Heart left ventricle (tissue), 16 donors: ENCODE data around the gene THOC6. TPM values are rescaled to one million over a fixed set of nuclear protein-coding genes. Genes with fewer than 3 reads are reported as not detected.
A peak's percentile ranks its signal among the peaks of the same experiment; 100 is the strongest.

Source experiments
- ATAC-seq, 4 donors: fragments of 200-7000 bp; cut with Tn5 transposase; one replicate each; pipeline ENCODE4 v1.9.1; 2020 to 2022; ENCODE audit warnings: moderate library complexity in 4 of 4, mild to moderate bottlenecking in 3 of 4, moderate number of reproducible peaks in 1 of 4
- DNase-seq, 5 donors: peaks; one replicate each; pipeline ENCODE4 v3.0.0-alpha.2; 2020
- H3K27ac ChIP-seq, 12 donors: fragments of 200-600 bp; sonication (generic) in 4 of 12; one replicate each; pipeline versions ENCODE4 v1.5.0 to v1.8.0; 2016 to 2022; ENCODE audit warnings: mild to moderate bottlenecking in 2 of 12
- H3K27me3 ChIP-seq, 9 donors: fragments of 200-600 bp; sonication (generic) in 2 of 9; one replicate each; pipeline versions ENCODE4 v1.5.1 to v1.8.0; 2016 to 2022; ENCODE audit warnings: mild to moderate bottlenecking in 3 of 9
- H3K36me3 ChIP-seq, 9 donors: fragments of 200-600 bp; sonication (generic) in 2 of 9; one replicate each; pipeline versions ENCODE4 v1.5.0 to v1.8.0; 2018 to 2022; ENCODE audit warnings: mild to moderate bottlenecking in 2 of 9
- H3K4me1 ChIP-seq, 12 donors: fragments of 200-600 bp; sonication (generic) in 4 of 12; one replicate each; pipeline versions ENCODE4 v1.5.0 to v1.8.0; 2016 to 2022; ENCODE audit warnings: mild to moderate bottlenecking in 3 of 12
- H3K4me3 ChIP-seq, 12 donors: fragments of 200-600 bp; sonication (generic) in 4 of 12; one replicate each; pipeline versions ENCODE4 v1.5.0 to v1.8.0; 2017 to 2022; ENCODE audit warnings: mild to moderate bottlenecking in 9 of 12, moderate library complexity in 4 of 12
- H3K9me3 ChIP-seq, 12 donors: fragments of 200-600 bp; sonication (generic) in 4 of 12; one replicate each; pipeline versions ENCODE4 v1.5.0 to v1.8.0; 2016 to 2022; ENCODE audit warnings: mild to moderate bottlenecking in 1 of 12
- POLR2A ChIP-seq, 2 donors: fragments of 450-650 bp; IDR thresholded peaks; one replicate each; pipeline ENCODE4 v1.6.1; 2017; ENCODE audit warnings: antibody characterized with exemption in 2 of 2, mild to moderate bottlenecking in 2 of 2, moderate library complexity in 2 of 2
- WGBS, 4 donors: extraction: QIAGEN DNeasy Blood & Tissue Kit in 2 of 4; methylation state at CpG; one replicate each; pipeline versions ENCODE4 v1.1.5 to v1.1.7; 2013 to 2018; 5-methylcytosine and 5-hydroxymethylcytosine counted together
- intact Hi-C, 10 donors: fragments of 100-400 bp; cut with DNase I; formaldehyde crosslinking; loops; one replicate each; pipeline versions ENCODE4 v1.11.1 to v1.14.2; 2022
- polyA plus RNA-seq, 2 donors: library from polyadenylated mRNA; stranded (reverse); fragments of 200-250 nt; gene quantifications; one replicate each; pipeline ENCODE4 v1.2.3, GENCODE V29; 2013
- total RNA-seq, 9 donors: library from RNA; depleted of rRNA in 2 of 9; stranded (reverse); fragments of >200 nt in 2 of 9; fragmentation: NEBNext Ultra II Directional in 3 of 9; extraction: Animal tissue kit (Norgen Biotek cat#: 25700) in 3 of 9; gene quantifications; one replicate each; pipeline versions ENCODE4 v1.1.0 to v1.2.4, GENCODE V29; 2016 to 2023
- TF ChIP-seq, protein P1 (sequence below), 12 donors: fragments of 200-600 bp; sonication (generic) in 4 of 12; IDR thresholded peaks; one replicate each; pipeline versions ENCODE4 v1.5.0 to v1.8.0; 2018 to 2022; ENCODE audit warnings: antibody characterized with exemption in 12 of 12, mild to moderate bottlenecking in 5 of 12
- donor health status: ischemic (EF 13 %, LVEDD 7.1; RV severe dilation, severe dysfunction).
- donor health status: healthy with polysubstance abuse.
- donor health status: DM: no; HTN: yes; CAD: no.
- donor health status: DM: no; HTN: no; CAD: no.
- donor health status: ischemic (EF 25% LVEDD 6.9; RV normal size, moderate dysfunction).
- donor health status: ischemic (EF 25% LVEDD 5.7; RV mildly dilated, moderate dysfunction).
- donor health status: healthy.
- donor health status: DM: yes; HTN: yes; CAD: no.
- donor health status: ischemic (EF 35%, LVEDD 5.7; RV mildly dilated, moderate dysfunction).
- donor health status: nonischemic (EF 11% LVEDD 7.7; RV severe dilation, severe dysfunction).
- donor health status: DM: yes; HTN: yes; CAD: no.
- donor health status: PGD.
- donor health status: ischemic (EF 29% LVEDD 5.4; RV normal size, mild dysfunction).
- donor health status: nonischemic (EF 23%, LVEDD 6.1; RV moderate dilation, normal function).

The THOC6 gene
- total and polyA plus RNA-seq, 11 donors = 6.9 to 23.0 (median 10.3) TPM

DNA sequence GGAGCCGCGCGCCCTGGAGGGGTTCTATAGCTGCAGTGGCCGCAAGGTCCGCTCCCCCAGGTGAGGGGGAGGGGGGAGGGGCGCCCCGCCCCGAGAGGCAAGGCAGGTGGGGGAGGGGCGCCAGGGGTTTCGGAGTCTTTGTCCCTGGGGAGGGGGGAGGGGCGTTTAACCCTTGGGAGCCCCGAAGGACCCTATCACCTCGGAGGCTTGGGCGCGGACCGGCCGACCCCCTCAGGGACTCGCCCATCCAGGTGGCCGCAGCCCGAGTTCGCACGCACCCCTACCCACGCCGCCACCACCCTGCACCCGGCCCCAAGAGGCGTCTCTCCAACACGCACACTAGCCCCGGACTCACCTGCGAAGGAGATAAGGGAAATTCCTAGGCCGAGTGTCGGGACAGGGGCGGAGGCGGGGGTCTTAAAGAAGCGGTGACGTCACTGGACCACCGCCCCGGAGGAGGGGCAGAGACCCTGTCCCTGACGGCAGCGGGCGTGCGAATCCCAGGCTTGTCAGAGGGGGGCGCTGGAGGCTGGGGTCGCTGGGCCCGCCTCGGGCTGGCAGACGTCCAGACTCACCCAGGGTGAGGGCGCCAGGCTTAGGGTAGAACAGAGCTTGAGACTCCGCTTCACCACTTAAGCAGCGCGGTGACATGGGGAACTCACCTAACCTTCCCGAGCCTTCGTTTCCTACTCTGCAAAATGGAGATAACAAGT, 5.9 kb upstream of the THOC6 start, which contains the start of gene CLDN6:
TSS of gene CLDN6 (minus strand) at position 390 of the 713 bp plus-strand sequence. CDS start 2,162 bp downstream, outside the sequence.
- H3K9me3 ChIP-seq = no peaks in the 10 kb centered on the region
- TF ChIP-seq, protein P1, sequence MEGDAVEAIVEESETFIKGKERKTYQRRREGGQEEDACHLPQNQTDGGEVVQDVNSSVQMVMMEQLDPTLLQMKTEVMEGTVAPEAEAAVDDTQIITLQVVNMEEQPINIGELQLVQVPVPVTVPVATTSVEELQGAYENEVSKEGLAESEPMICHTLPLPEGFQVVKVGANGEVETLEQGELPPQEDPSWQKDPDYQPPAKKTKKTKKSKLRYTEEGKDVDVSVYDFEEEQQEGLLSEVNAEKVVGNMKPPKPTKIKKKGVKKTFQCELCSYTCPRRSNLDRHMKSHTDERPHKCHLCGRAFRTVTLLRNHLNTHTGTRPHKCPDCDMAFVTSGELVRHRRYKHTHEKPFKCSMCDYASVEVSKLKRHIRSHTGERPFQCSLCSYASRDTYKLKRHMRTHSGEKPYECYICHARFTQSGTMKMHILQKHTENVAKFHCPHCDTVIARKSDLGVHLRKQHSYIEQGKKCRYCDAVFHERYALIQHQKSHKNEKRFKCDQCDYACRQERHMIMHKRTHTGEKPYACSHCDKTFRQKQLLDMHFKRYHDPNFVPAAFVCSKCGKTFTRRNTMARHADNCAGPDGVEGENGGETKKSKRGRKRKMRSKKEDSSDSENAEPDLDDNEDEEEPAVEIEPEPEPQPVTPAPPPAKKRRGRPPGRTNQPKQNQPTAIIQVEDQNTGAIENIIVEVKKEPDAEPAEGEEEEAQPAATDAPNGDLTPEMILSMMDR (IDR thresholded peaks at IDR 0.05) = peak in 4 of 12 donors; percentile 10 to 30 (median 16)
- TF ChIP-seq POLR2A (IDR thresholded peaks at IDR 0.05) = no peak
- 4 to 10% (median 9%) methylated on average over 25 to 52 of the region's 52 CpGs for WGBS, 4 donors
- H3K36me3 ChIP-seq = peaks cover 0 to 5% (median 0%) of the 10 kb centered on the region in 9 donors
- ATAC-seq (no peak), DNase-seq (no peak)
- H3K4me1 ChIP-seq = peaks cover 11 to 44% (median 30%) of the 10 kb centered on the region in 12 donors
- intact Hi-C loops = no loop called here
- peaks cover 14 to 36% (median 24%) of the 10 kb centered on the region in 9 donors for H3K27me3 ChIP-seq
- no peak within 1 kb of the TSS for H3K4me3 ChIP-seq
- no peak within 1 kb of the TSS for H3K27ac ChIP-seq

DNA sequence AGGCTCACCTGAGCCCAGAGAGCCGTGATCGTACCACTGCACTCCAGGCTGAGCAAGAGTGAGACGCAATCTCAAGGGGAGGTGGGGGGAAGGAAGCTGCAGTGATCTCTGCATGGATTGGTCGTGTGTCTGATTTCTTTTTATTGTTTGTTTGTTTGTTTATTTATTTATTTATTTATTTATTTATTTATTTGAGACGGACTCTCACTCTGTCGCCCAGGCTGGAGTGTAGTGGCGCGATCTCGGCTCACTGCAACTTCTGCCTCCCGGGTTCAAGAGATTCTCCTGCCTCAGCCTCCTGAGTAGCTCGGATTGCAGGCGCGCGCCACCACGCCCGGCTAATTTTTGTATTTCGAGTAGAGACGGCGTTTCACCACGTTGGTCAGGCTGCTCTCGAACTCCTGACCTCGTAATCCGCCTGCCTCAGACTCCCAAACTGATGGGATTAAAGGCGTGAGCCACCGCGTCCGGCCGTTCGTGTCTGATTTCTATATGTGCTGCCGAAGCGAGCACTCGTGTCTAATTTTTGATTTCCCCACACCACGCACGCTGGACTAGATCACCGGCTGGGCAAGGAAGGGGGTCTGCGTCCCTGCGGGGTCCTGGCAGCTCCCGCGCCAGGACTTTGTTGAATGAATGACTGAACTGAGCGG, 4.1 kb upstream of the THOC6 start:
- H3K4me3 ChIP-seq = peak overlapping the region in 11 of 12 donors; percentile 56 to 99 (median 78)
- H3K36me3 ChIP-seq = peaks cover 0 to 5% (median 0%) of the 10 kb centered on the region in 9 donors
- no peak for DNase-seq
- peaks cover 13 to 58% (median 42%) of the 10 kb centered on the region in 12 donors for H3K4me1 ChIP-seq
- TF ChIP-seq, protein P1 (IDR thresholded peaks at IDR 0.05) = no peak
- TF ChIP-seq POLR2A (IDR thresholded peaks at IDR 0.05) = no peak
- no peak for ATAC-seq
- peaks cover 6 to 21% (median 14%) of the 10 kb centered on the region in 9 donors for H3K27me3 ChIP-seq
- intact Hi-C loops = loop anchor here in 1 of 10 donors (1.0 kb wide), 1 partner anchor 15 kb away; no protein-coding TSS in a partner anchor
- peak overlapping the region in 7 of 12 donors; percentile 90 to 100 (median 96) for H3K27ac ChIP-seq
- 32 to 35% (median 34%) methylated on average over 39 to 40 of the region's 40 CpGs for WGBS, 4 donors
- no peaks in the 10 kb centered on the region for H3K9me3 ChIP-seq

DNA sequence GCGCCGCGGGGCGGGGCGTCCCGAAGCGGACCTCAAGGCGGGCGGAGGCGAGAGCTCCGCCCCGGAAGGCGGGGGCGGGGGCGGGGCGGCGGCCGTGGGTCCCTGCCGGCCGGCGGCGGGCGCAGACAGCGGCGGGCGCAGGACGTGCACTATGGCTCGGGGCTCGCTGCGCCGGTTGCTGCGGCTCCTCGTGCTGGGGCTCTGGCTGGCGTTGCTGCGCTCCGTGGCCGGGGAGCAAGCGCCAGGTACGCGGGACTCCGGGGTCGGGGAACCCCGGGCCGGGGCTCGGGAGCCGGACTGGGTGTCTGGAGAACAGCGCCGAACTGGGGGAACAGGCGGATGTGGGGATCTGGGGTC, 3.6 kb upstream of the THOC6 start, which contains the start of gene TNFRSF12A:
TSS of gene TNFRSF12A (plus strand) at position 122 of the 357 bp plus-strand sequence. CDS start at position 152, 30 bp downstream.
- TF ChIP-seq, protein P1 (IDR thresholded peaks at IDR 0.05) = peak in 3 of 12 donors; percentile 11 to 24 (median 22)
- TF ChIP-seq POLR2A (IDR thresholded peaks at IDR 0.05) = peak; percentile 45 to 89
- Histone ChIP-seq H3K9me3 (no peaks in the 10 kb centered on the region), H3K4me3 (peak within 1 kb of the TSS; percentile 35 to 99 (median 76)), H3K4me1 (peaks cover 13 to 61% (median 44%) of the 10 kb centered on the region in 12 donors), H3K27me3 (peaks cover 6 to 21% (median 14%) of the 10 kb centered on the region in 9 donors), H3K36me3 (peaks cover 0 to 5% (median 0%) of the 10 kb centered on the region in 9 donors), H3K27ac (peak within 1 kb of the TSS; percentile 31 to 100 (median 96))
- intact Hi-C loops = loop anchor here in 1 of 10 donors (1.0 kb wide), 1 partner anchor 16 kb away; no protein-coding TSS in a partner anchor
- ATAC-seq (peak in 3 of 4 donors; percentile 3 to 45 (median 42)), DNase-seq (peak; percentile 82 to 90 (median 84))
- 0 to 4% (median 1%) methylated on average over 16 to 49 of the region's 49 CpGs for WGBS, 4 donors
